ENCODE results near the gene CREB3L2.
A peak's percentile ranks its signal among the peaks of the same experiment; 100 is the strongest.
"Not testable (repeated sequence)": the region's sequence is repeated elsewhere in the genome, so short reads cannot be mapped to it uniquely, and the experiment has no call there.

CREB3L2 gene

DNA sequence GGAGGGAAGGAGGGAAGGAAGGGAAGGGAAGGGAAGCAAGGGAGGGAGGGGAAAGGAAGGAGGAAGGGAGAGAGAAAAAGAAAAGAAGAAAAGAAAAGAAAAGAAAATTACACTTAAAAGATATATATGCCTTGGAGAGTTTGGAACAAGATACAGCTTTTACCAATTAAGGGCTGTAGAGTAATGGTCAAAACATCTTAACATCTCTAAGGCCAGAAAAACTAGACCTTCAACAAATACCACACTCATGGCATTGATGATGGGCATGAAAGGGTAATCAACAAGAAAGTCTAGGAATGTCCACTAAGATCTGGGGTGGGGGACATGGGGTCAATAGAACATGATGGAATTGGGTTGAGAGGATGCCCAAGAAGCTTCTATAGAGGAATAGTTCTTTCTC lies 74.5 kb downstream of the CREB3L2 start:
- DNase-seq (ENCODE audit: low read depth): peak; percentile 14
- Histone ChIP-seq H3K4me3 (ENCODE audit: low read length) (no peak overlapping the region), H3K36me3 (ENCODE audit: control insufficient read depth, insufficient read depth, low read length, severe bottlenecking) (peaks cover 25% of the 10 kb centered on the region), H3K4me1 (ENCODE audit: control insufficient read depth, insufficient read depth, low read length) (peaks cover 9% of the 10 kb centered on the region), H3K9ac (ENCODE audit: low read length) (no peak overlapping the region), H3K27me3 (replicated peaks; ENCODE audit: control insufficient read depth, insufficient read depth, low read length) (no peaks in the 10 kb centered on the region), H3K9me3 (ENCODE audit: control insufficient read depth, low read length) (no peaks in the 10 kb centered on the region)

- Histone ChIP-seq H3K4me1 (ENCODE audit: control insufficient read depth, insufficient read depth, low read length) (peaks cover 12% of the 10 kb centered on the region), H3K36me3 (ENCODE audit: control insufficient read depth, insufficient read depth, low read length, severe bottlenecking) (peaks cover 25% of the 10 kb centered on the region)
- H3K4me3 ChIP-seq (ENCODE audit: low read length); DNase-seq (ENCODE audit: low read depth); H3K9me3 ChIP-seq (ENCODE audit: control insufficient read depth, low read length); H3K27me3 ChIP-seq (replicated peaks; ENCODE audit: control insufficient read depth, insufficient read depth, low read length); H3K9ac ChIP-seq (ENCODE audit: low read length): not testable (repeated sequence)
Measured at GRCh38 chr7:137926206-137926605, 75.7 kb downstream of the CREB3L2 start.

GRCh38 chr7:137925754-137926153 lies 76.1 kb downstream of the CREB3L2 start:
- peaks cover 17% of the 10 kb centered on the region for H3K4me1 ChIP-seq (ENCODE audit: control insufficient read depth, insufficient read depth, low read length)
- H3K4me3 ChIP-seq (ENCODE audit: low read length): no peak overlapping the region
- no peaks in the 10 kb centered on the region for H3K27me3 ChIP-seq (replicated peaks; ENCODE audit: control insufficient read depth, insufficient read depth, low read length)
- H3K36me3 ChIP-seq (ENCODE audit: control insufficient read depth, insufficient read depth, low read length, severe bottlenecking): peaks cover 25% of the 10 kb centered on the region
- H3K9ac ChIP-seq (ENCODE audit: low read length): no peak overlapping the region
- no peaks in the 10 kb centered on the region for H3K9me3 ChIP-seq (ENCODE audit: control insufficient read depth, low read length)
- no peak for DNase-seq (ENCODE audit: low read depth)

DNA sequence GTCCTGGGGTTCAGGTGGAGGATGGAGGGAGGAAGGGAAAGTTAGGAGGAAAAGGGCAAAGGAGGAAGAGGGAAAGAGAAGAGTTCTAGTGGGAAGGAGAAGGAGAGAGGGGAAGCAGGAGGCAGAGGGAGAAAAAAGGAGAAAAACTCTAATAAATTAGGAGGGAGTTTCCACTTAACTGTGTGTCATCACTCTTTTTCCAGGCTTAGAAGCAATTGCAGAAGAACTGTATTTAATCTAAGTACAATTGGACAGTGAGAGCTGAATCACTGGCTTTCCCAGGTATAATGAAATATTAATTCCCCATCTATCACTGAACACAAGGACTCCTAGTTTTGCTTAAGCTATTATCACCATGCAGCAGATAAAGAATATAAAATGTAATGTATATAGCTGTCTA lies 76.8 kb downstream of the CREB3L2 start:
- peak; percentile 13 for DNase-seq (ENCODE audit: low read depth)
- Histone ChIP-seq H3K9me3 (ENCODE audit: control insufficient read depth, low read length) (no peaks in the 10 kb centered on the region), H3K4me3 (ENCODE audit: low read length) (no peak overlapping the region), H3K27me3 (replicated peaks; ENCODE audit: control insufficient read depth, insufficient read depth, low read length) (no peaks in the 10 kb centered on the region), H3K36me3 (ENCODE audit: control insufficient read depth, insufficient read depth, low read length, severe bottlenecking) (peaks cover 25% of the 10 kb centered on the region), H3K9ac (ENCODE audit: low read length) (no peak overlapping the region), H3K4me1 (ENCODE audit: control insufficient read depth, insufficient read depth, low read length) (peaks cover 14% of the 10 kb centered on the region)

DNA sequence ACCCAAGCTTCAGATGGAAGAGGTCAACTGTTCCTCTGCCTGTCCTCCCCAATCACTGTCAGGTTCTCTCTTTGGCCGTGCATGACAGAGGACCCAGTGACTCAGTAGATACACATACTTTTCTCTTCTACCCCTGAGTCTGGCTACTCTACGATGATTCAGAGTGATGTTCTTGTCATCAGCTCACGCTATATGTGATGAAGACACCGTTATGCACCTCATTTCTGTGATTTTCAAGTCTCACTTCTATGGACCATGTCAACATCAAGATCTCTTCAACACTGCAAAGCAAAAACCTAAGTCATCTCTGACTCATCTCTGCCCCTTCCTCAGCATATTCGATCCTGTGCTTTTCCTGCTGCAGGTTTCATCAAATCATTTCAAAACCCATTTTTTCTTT lies 78.5 kb downstream of the CREB3L2 start:
- peaks cover 25% of the 10 kb centered on the region for H3K36me3 ChIP-seq (ENCODE audit: control insufficient read depth, insufficient read depth, low read length, severe bottlenecking)
- no peak overlapping the region for H3K4me3 ChIP-seq (ENCODE audit: low read length)
- H3K9ac ChIP-seq (ENCODE audit: low read length): no peak overlapping the region
- no peaks in the 10 kb centered on the region for H3K9me3 ChIP-seq (ENCODE audit: control insufficient read depth, low read length)
- H3K4me1 ChIP-seq (ENCODE audit: control insufficient read depth, insufficient read depth, low read length): peaks cover 14% of the 10 kb centered on the region
- H3K27me3 ChIP-seq (replicated peaks; ENCODE audit: control insufficient read depth, insufficient read depth, low read length): no peaks in the 10 kb centered on the region
- peak; percentile 78 for DNase-seq (ENCODE audit: low read depth)

DNA sequence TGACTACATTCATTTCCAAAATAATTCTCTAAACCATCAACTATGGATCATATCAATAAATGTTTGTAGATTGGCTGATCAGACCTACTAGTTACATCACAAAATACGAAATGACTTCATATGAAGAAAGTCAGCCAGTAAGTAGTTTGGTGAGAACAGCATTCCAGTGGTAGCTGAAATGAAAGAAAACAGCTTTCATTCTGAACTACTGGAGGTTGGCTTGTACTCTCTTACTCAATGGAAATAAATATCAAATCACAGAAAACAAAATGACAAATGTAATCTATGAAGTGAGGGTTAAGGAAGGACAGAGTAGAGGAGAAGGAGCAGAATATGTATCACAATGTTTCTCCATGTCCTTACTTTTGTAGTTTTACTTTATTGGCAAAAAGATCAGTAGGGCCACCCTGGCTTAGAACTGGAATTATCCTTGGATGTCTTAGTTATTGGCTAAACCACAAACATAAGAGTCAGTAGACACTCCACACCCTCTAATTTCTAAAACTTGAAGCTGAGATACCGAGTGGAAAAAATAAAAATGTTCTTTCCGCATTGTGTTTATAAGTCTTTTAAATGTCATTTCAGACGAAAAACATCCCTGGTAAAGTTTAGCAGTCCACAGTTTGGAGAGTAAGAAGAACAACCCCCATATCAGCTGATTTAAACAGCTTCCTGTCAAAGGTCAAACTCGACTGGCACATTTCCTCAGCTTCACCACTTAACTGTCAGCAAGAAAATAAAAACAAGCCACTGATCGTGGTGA lies 81.1 kb downstream of the CREB3L2 start:
- peaks cover 12% of the 10 kb centered on the region for H3K36me3 ChIP-seq (ENCODE audit: control insufficient read depth, insufficient read depth, low read length, severe bottlenecking)
- no peaks in the 10 kb centered on the region for H3K27me3 ChIP-seq (replicated peaks; ENCODE audit: control insufficient read depth, insufficient read depth, low read length)
- no peaks in the 10 kb centered on the region for H3K9me3 ChIP-seq (ENCODE audit: control insufficient read depth, low read length)

GRCh38 chr7:137919987-137920386 lies 81.9 kb downstream of the CREB3L2 start:
- H3K4me3 ChIP-seq (ENCODE audit: low read length): no peak overlapping the region
- peaks cover 11% of the 10 kb centered on the region for H3K36me3 ChIP-seq (ENCODE audit: control insufficient read depth, insufficient read depth, low read length, severe bottlenecking)
- DNase-seq (ENCODE audit: low read depth): no peak
- no peak overlapping the region for H3K9ac ChIP-seq (ENCODE audit: low read length)
- no peaks in the 10 kb centered on the region for H3K27me3 ChIP-seq (replicated peaks; ENCODE audit: control insufficient read depth, insufficient read depth, low read length)
- no peaks in the 10 kb centered on the region for H3K9me3 ChIP-seq (ENCODE audit: control insufficient read depth, low read length)
- H3K4me1 ChIP-seq (ENCODE audit: control insufficient read depth, insufficient read depth, low read length): peaks cover 14% of the 10 kb centered on the region

More for the DNA sequence above, 81.1 kb downstream of the CREB3L2 start:
- H3K9ac ChIP-seq (ENCODE audit: low read length): no peak overlapping the region
- no peak overlapping the region for H3K4me3 ChIP-seq (ENCODE audit: low read length)
- DNase-seq (ENCODE audit: low read depth): no peak
- peaks cover 14% of the 10 kb centered on the region for H3K4me1 ChIP-seq (ENCODE audit: control insufficient read depth, insufficient read depth, low read length)

- no peak for DNase-seq (ENCODE audit: low read depth)
- Histone ChIP-seq H3K9me3 (ENCODE audit: control insufficient read depth, low read length) (no peaks in the 10 kb centered on the region), H3K4me3 (ENCODE audit: low read length) (no peak overlapping the region), H3K9ac (ENCODE audit: low read length) (no peak overlapping the region), H3K27me3 (replicated peaks; ENCODE audit: control insufficient read depth, insufficient read depth, low read length) (no peaks in the 10 kb centered on the region), H3K4me1 (ENCODE audit: control insufficient read depth, insufficient read depth, low read length) (peaks cover 14% of the 10 kb centered on the region), H3K36me3 (ENCODE audit: control insufficient read depth, insufficient read depth, low read length, severe bottlenecking) (peaks cover 38% of the 10 kb centered on the region)
Measured at GRCh38 chr7:137916980-137917645, 84.8 kb downstream of the CREB3L2 start.

DNA sequence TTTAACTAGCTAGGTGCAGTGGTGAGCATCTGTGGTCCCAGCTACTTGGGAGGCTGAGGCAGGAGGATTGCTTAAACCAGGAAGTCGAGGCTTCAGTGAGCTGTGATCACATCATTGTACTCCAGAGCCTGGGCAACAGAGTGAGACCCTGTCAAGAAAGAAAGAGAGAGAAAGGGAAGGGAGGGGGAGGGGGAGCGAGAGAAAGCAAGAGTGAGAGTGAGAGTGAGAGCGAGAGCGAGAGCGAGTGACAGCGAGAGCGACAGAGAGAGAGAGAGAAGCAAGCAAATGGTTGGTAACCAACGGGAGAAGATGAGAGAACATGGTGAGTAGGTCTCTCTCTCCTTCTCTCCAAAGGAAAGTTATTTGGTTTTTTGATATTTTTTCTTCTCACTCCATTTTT lies 85.3 kb downstream of the CREB3L2 start:
- Histone ChIP-seq H3K27me3 (replicated peaks; ENCODE audit: control insufficient read depth, insufficient read depth, low read length) (no peaks in the 10 kb centered on the region), H3K36me3 (ENCODE audit: control insufficient read depth, insufficient read depth, low read length, severe bottlenecking) (peaks cover 43% of the 10 kb centered on the region), H3K9ac (ENCODE audit: low read length) (no peak overlapping the region), H3K4me3 (ENCODE audit: low read length) (no peak overlapping the region), H3K4me1 (ENCODE audit: control insufficient read depth, insufficient read depth, low read length) (peaks cover 11% of the 10 kb centered on the region), H3K9me3 (ENCODE audit: control insufficient read depth, low read length) (no peaks in the 10 kb centered on the region)
- DNase-seq (ENCODE audit: low read depth): no peak

DNA sequence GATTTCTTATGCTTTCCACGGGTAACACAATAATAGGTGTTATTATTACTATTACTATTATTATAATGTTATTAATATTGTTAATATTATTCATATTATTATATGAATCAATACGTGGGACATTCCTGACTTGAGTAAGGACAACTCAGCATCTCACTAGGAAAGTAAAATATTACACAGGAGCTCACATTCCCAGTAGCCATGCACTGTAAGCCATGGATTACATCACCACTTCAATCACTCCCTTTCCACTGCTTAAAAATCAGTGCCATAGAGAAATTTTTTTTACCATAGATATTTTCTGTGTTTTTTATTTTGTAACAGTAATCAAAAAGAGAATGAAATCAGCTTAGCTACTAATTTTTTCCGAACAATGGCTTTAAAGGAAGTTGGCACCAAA lies 86.6 kb downstream of the CREB3L2 start:
- no peaks in the 10 kb centered on the region for H3K27me3 ChIP-seq (replicated peaks; ENCODE audit: control insufficient read depth, insufficient read depth, low read length)
- no peaks in the 10 kb centered on the region for H3K4me1 ChIP-seq (ENCODE audit: control insufficient read depth, insufficient read depth, low read length)
- no peaks in the 10 kb centered on the region for H3K9me3 ChIP-seq (ENCODE audit: control insufficient read depth, low read length)
- no peak overlapping the region for H3K4me3 ChIP-seq (ENCODE audit: low read length)
- no peak for DNase-seq (ENCODE audit: low read depth)
- peaks cover 56% of the 10 kb centered on the region for H3K36me3 ChIP-seq (ENCODE audit: control insufficient read depth, insufficient read depth, low read length, severe bottlenecking)
- no peak overlapping the region for H3K9ac ChIP-seq (ENCODE audit: low read length)

DNA sequence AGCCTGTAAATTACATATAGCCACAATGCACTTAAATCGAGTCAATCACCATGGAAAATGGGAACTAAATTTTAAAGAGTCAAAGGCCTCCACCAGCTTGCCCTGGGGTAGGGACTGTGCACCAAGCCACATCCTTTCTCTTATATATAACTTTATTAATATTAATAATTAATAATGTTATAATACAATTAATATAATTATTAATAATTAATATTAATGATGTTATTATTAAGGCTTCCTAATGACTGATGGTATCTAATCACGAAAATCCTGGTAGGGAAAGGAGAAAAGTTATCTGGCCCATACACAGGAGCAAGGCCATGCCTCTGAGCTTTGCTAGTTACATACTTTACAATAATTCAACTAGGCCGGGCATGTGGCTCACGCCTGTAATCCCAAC lies 87.9 kb downstream of the CREB3L2 start:
- peaks cover 65% of the 10 kb centered on the region for H3K36me3 ChIP-seq (ENCODE audit: control insufficient read depth, insufficient read depth, low read length, severe bottlenecking)
- no peaks in the 10 kb centered on the region for H3K27me3 ChIP-seq (replicated peaks; ENCODE audit: control insufficient read depth, insufficient read depth, low read length)
- H3K4me1 ChIP-seq (ENCODE audit: control insufficient read depth, insufficient read depth, low read length): no peaks in the 10 kb centered on the region
- no peaks in the 10 kb centered on the region for H3K9me3 ChIP-seq (ENCODE audit: control insufficient read depth, low read length)
- no peak for DNase-seq (ENCODE audit: low read depth)
- no peak overlapping the region for H3K4me3 ChIP-seq (ENCODE audit: low read length)
- no peak overlapping the region for H3K9ac ChIP-seq (ENCODE audit: low read length)

All from adipocyte (in vitro differentiated cells).